GM12891 (cell line): ENCODE results near the gene ANKRD18B.

ENCODE experiments used
- POLR2A ChIP-seq: IDR thresholded peaks from 2 replicates; pipeline ENCODE4 v1.6.1; 2011; ENCODE audit warnings: low read depth, low read length, control low read depth
- POLR2AphosphoS5 ChIP-seq: IDR thresholded peaks from 2 replicates; pipeline ENCODE4 v1.6.1; 2011; ENCODE audit warnings: low read depth, low read length, control low read depth
- POU2F2 ChIP-seq: IDR thresholded peaks from 2 replicates; pipeline ENCODE4 v1.6.1; 2011; ENCODE audit warnings: low read depth, mild to moderate bottlenecking, control low read depth, low read length, moderate library complexity
- SPI1 ChIP-seq: IDR thresholded peaks from 2 replicates; pipeline ENCODE4 v1.6.1; 2011; ENCODE audit warnings: low read depth, low read length, control low read depth
- TAF1 ChIP-seq: IDR thresholded peaks from 2 replicates; pipeline ENCODE4 v1.6.1; 2011; ENCODE audit warnings: low read depth, low read length, control low read depth

DNA sequence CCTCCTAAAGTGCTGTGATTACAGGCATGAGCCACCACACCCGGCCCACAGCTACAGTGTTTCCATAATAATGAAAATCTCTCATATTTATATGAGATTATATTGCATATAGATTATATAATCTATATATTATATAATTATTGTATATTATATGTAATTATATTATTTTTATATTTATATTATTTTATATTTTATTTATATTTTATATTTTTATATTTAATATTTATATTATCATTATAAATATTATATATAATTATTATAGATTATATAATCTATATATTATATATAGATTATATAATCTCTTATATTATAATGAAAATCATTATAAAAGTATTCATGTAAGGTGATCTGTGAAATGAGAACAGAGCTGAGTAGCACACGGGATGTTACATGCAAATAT lies 11.5 kb downstream of the ANKRD18B start:
- TF ChIP-seq POLR2A = no peak
- no peak for TF ChIP-seq POLR2AphosphoS5
- TF ChIP-seq TAF1 = no peak
- TF ChIP-seq POU2F2 = no peak
- no peak for TF ChIP-seq SPI1
